Trophoblast cell (in vitro differentiated cells and primary cell): ENCODE results near the gene MCOLN2.
A peak's percentile ranks its signal among the peaks of the same experiment; 100 is the strongest.

Experiments used
- DNase-seq, 2 donors: peaks; one replicate each; pipeline ENCODE4 v3.0.0-alpha.2; 2016
- H2AFZ ChIP-seq: 2 replicates; pipeline ENCODE4 v1.6.1; 2013; ENCODE audit warnings: low read length, moderate library complexity, mild to moderate bottlenecking; ENCODE audit not compliant: insufficient read depth, poor library complexity
- H2AK5ac ChIP-seq: 2 replicates; pipeline ENCODE4 v1.6.1; 2013; ENCODE audit warnings: mild to moderate bottlenecking, low read length
- H2BK120ac ChIP-seq: 2 replicates; pipeline ENCODE4 v1.6.1; 2013; ENCODE audit warnings: low read length, mild to moderate bottlenecking, moderate library complexity; ENCODE audit not compliant: insufficient read depth, poor library complexity
- H2BK12ac ChIP-seq: 2 replicates; pipeline ENCODE4 v1.6.1; 2013; ENCODE audit warnings: mild to moderate bottlenecking, low read length, moderate library complexity
- H2BK5ac ChIP-seq: 2 replicates; pipeline ENCODE4 v1.6.1; 2013; ENCODE audit warnings: low read length, low read depth, moderate library complexity, mild to moderate bottlenecking; ENCODE audit not compliant: poor library complexity
- H3K14ac ChIP-seq: 2 replicates; pipeline ENCODE4 v1.6.1; 2013; ENCODE audit warnings: mild to moderate bottlenecking, low read length
- H3K18ac ChIP-seq: 2 replicates; pipeline ENCODE4 v1.6.1; 2013; ENCODE audit warnings: mild to moderate bottlenecking, low read length
- H3K23ac ChIP-seq: 2 replicates; pipeline ENCODE4 v1.6.1; 2013; ENCODE audit warnings: low read length
- H3K27ac ChIP-seq: 2 replicates; pipeline ENCODE4 v1.5.1; 2013; ENCODE audit warnings: low read depth, mild to moderate bottlenecking, inconsistent platforms, low read length, moderate library complexity
- H3K27me3 ChIP-seq: 2 replicates; pipeline ENCODE4 v1.6.1; 2013; ENCODE audit warnings: inconsistent platforms, mild to moderate bottlenecking, low read length, moderate library complexity; ENCODE audit not compliant: insufficient read depth
- H3K36me3 ChIP-seq, 2 experiments: 1 replicate in 1 of 2; 2 replicates in 1 of 2; pipeline ENCODE4 v1.6.1; 2013; ENCODE audit warnings: low read length in 2 of 2, mild to moderate bottlenecking in 2 of 2, moderate library complexity in 1 of 2; ENCODE audit not compliant: insufficient read depth in 2 of 2, control insufficient read depth in 1 of 2
- H3K4ac ChIP-seq: 2 replicates; pipeline ENCODE4 v1.6.1; 2013; ENCODE audit warnings: low read depth, mild to moderate bottlenecking, low read length, moderate library complexity
- H3K4me1 ChIP-seq, 2 experiments: 1 replicate in 1 of 2; 2 replicates in 1 of 2; pipeline ENCODE4 v1.6.1; 2013; ENCODE audit warnings: low read length in 2 of 2, mild to moderate bottlenecking in 2 of 2, moderate library complexity in 1 of 2; ENCODE audit not compliant: insufficient read depth in 2 of 2, control insufficient read depth in 1 of 2
- H3K4me2 ChIP-seq: 2 replicates; pipeline ENCODE4 v1.6.1; 2013; ENCODE audit warnings: inconsistent platforms, mild to moderate bottlenecking, low read length, moderate library complexity
- H3K4me3 ChIP-seq: 2 replicates; pipeline ENCODE4 v1.5.1; 2013; ENCODE audit warnings: mild to moderate bottlenecking, low read depth, low read length, inconsistent platforms
- H3K79me1 ChIP-seq: one replicate; pipeline ENCODE4 v1.6.1; 2013; ENCODE audit warnings: low read length
- H3K79me2 ChIP-seq: 2 replicates; pipeline ENCODE4 v1.6.1; 2013; ENCODE audit warnings: low read length, mild to moderate bottlenecking; ENCODE audit not compliant: control insufficient read depth, insufficient read depth, poor library complexity
- H3K9ac ChIP-seq: 2 replicates; pipeline ENCODE4 v1.6.1; 2013; ENCODE audit warnings: mild to moderate bottlenecking, low read length
- H3K9me3 ChIP-seq: 2 replicates; pipeline ENCODE4 v1.6.1; 2013; ENCODE audit warnings: low read depth, mild to moderate bottlenecking, control low read depth, inconsistent platforms, low read length; ENCODE audit not compliant: insufficient read depth
- H4K12ac ChIP-seq: 2 replicates; pipeline ENCODE4 v1.6.1; 2013; ENCODE audit warnings: low read depth, mild to moderate bottlenecking, low read length, moderate library complexity
- H4K8ac ChIP-seq: 2 replicates; pipeline ENCODE4 v1.6.1; 2013; ENCODE audit warnings: low read depth, mild to moderate bottlenecking, low read length, moderate library complexity
- H4K91ac ChIP-seq: one replicate; pipeline ENCODE4 v1.6.1; 2013; ENCODE audit warnings: low read depth, mild to moderate bottlenecking, low read length, moderate library complexity
- WGBS: extraction: QIAGEN DNeasy Blood & Tissue Kit; methylation state at CpG from one replicate; pipeline ENCODE4 v1.1.7; 2013; ENCODE audit warnings: missing lambda C conversion rate; ENCODE audit not compliant: insufficient read length, insufficient coverage; ENCODE audit errors: extremely low coverage; 5-methylcytosine and 5-hydroxymethylcytosine counted together

Gene MCOLN2

GRCh38 chr1:84972377-84972987 is 24.4 kb downstream of the MCOLN2 start:
- no peaks in the 10 kb centered on the region for H3K4me1 ChIP-seq
- no peak for DNase-seq
- no peak overlapping the region for H4K91ac ChIP-seq
- H3K9me3 ChIP-seq: no peaks in the 10 kb centered on the region
- no CpG with 5 or more reads among the region's 1 CpG for WGBS
- no peaks in the 10 kb centered on the region for H3K79me1 ChIP-seq
- H3K18ac ChIP-seq: no peak overlapping the region
- H3K27ac ChIP-seq: no peak overlapping the region
- H3K79me2 ChIP-seq: no peaks in the 10 kb centered on the region
- H2AK5ac ChIP-seq: no peak overlapping the region
- no peak overlapping the region for H3K4ac ChIP-seq
- H2BK120ac ChIP-seq: no peak overlapping the region
- no peaks in the 10 kb centered on the region for H3K27me3 ChIP-seq
- H4K8ac ChIP-seq: no peak overlapping the region
- H2BK12ac ChIP-seq: no peak overlapping the region
- H3K4me3 ChIP-seq: no peak overlapping the region
- no peak overlapping the region for H3K14ac ChIP-seq
- H3K4me2 ChIP-seq: no peak overlapping the region
- no peak overlapping the region for H2BK5ac ChIP-seq
- H3K9ac ChIP-seq: no peak overlapping the region
- H2AFZ ChIP-seq: no peak overlapping the region
- H3K23ac ChIP-seq: no peak overlapping the region
- H4K12ac ChIP-seq: no peak overlapping the region
- no peaks in the 10 kb centered on the region for H3K36me3 ChIP-seq

DNA sequence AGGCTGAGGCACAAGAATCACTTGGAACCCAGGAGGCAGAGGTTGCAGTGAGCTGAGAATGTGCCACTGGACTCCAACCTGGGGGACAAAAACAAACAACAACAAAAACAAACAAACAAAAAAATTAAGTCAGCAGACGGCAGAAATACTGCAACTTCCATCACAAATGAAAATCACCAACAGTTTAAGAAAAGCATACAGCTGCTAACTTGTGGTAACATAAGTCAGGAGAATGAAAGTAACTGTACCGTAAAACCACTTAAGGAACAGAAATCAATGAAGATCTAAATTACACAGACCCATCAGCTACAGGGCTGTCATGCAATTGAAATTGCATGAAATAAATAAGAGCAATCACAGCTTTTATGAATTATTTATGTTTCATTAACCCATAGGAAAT is 25.0 kb downstream of the MCOLN2 start:
- Histone ChIP-seq H4K91ac (no peak overlapping the region), H3K27me3 (no peaks in the 10 kb centered on the region), H2BK12ac (no peak overlapping the region), H4K8ac (no peak overlapping the region), H3K18ac (no peak overlapping the region), H4K12ac (no peak overlapping the region), H3K27ac (no peak overlapping the region), H3K4me3 (no peak overlapping the region), H3K9ac (no peak overlapping the region), H3K4me2 (no peak overlapping the region), H2AFZ (no peak overlapping the region), H3K4ac (no peak overlapping the region), H3K36me3 (no peaks in the 10 kb centered on the region), H3K9me3 (no peaks in the 10 kb centered on the region), H3K79me1 (no peaks in the 10 kb centered on the region), H2BK120ac (no peak overlapping the region), H2BK5ac (no peak overlapping the region), H3K79me2 (no peaks in the 10 kb centered on the region), H2AK5ac (no peak overlapping the region), H3K4me1 (no peaks in the 10 kb centered on the region), H3K14ac (no peak overlapping the region), H3K23ac (no peak overlapping the region)
- no peak for DNase-seq
- no CpG with 5 or more reads among the region's 2 CpGs for WGBS

GRCh38 chr1:84969489-84970250 is 27.2 kb downstream of the MCOLN2 start:
- no CpG with 5 or more reads among the region's 7 CpGs for WGBS
- peak; percentile 74 to 89 for DNase-seq

GRCh38 chr1:84968865-84969264 is 28.0 kb downstream of the MCOLN2 start:
- no peaks in the 10 kb centered on the region for H3K79me2 ChIP-seq
- WGBS: no CpG with 5 or more reads among the region's 3 CpGs
- H3K14ac ChIP-seq: no peak overlapping the region
- H3K36me3 ChIP-seq: no peaks in the 10 kb centered on the region
- H3K4me3 ChIP-seq: no peak overlapping the region
- H4K91ac ChIP-seq: no peak overlapping the region
- H3K27me3 ChIP-seq: no peaks in the 10 kb centered on the region
- H3K4ac ChIP-seq: no peak overlapping the region
- no peak overlapping the region for H3K27ac ChIP-seq
- DNase-seq: no peak
- no peak overlapping the region for H2BK120ac ChIP-seq
- H2BK5ac ChIP-seq: no peak overlapping the region
- no peak overlapping the region for H3K4me2 ChIP-seq
- no peaks in the 10 kb centered on the region for H3K9me3 ChIP-seq
- H3K79me1 ChIP-seq: no peaks in the 10 kb centered on the region
- no peak overlapping the region for H4K8ac ChIP-seq
- no peak overlapping the region for H3K9ac ChIP-seq
- no peak overlapping the region for H4K12ac ChIP-seq
- H3K18ac ChIP-seq: no peak overlapping the region
- no peak overlapping the region for H2AK5ac ChIP-seq
- H2AFZ ChIP-seq: no peak overlapping the region
- H2BK12ac ChIP-seq: no peak overlapping the region
- no peak overlapping the region for H3K23ac ChIP-seq
- H3K4me1 ChIP-seq: no peaks in the 10 kb centered on the region

More at GRCh38 chr1:84969489-84970250, 27.2 kb downstream of the MCOLN2 start:
- Histone ChIP-seq H3K4ac (no peak overlapping the region), H3K9ac (no peak overlapping the region), H3K79me1 (no peaks in the 10 kb centered on the region), H3K23ac (no peak overlapping the region), H3K27me3 (no peaks in the 10 kb centered on the region), H3K9me3 (no peaks in the 10 kb centered on the region), H4K91ac (no peak overlapping the region), H3K36me3 (no peaks in the 10 kb centered on the region), H2BK5ac (no peak overlapping the region), H3K4me2 (no peak overlapping the region), H3K79me2 (no peaks in the 10 kb centered on the region), H3K14ac (no peak overlapping the region), H3K4me1 (no peaks in the 10 kb centered on the region), H3K4me3 (no peak overlapping the region), H2BK12ac (no peak overlapping the region), H2BK120ac (no peak overlapping the region), H3K18ac (no peak overlapping the region), H2AK5ac (no peak overlapping the region), H4K12ac (no peak overlapping the region), H2AFZ (no peak overlapping the region), H4K8ac (no peak overlapping the region), H3K27ac (no peak overlapping the region)
